Peyer's patch (tissue), 4 donors: ENCODE results near the gene LITAFD. TPM values are rescaled to one million over a fixed set of nuclear protein-coding genes. Genes with fewer than 3 reads are reported as not detected.

Experiments used
- DNase-seq, 3 donors: peaks; one replicate each; pipeline ENCODE4 v3.0.0-alpha.2; 2017 to 2019
- H3K27ac ChIP-seq, 4 donors: fragments of 200-600 bp; sonication (generic); one replicate each; pipeline ENCODE4 v1.5.1; 2016 to 2019
- H3K27me3 ChIP-seq, 2 donors: fragments of 200-600 bp; sonication (generic); one replicate each; pipeline ENCODE4 v1.5.1; 2019
- H3K36me3 ChIP-seq, 3 donors: fragments of 200-600 bp; sonication (generic); one replicate each; pipeline ENCODE4 v1.5.1; 2016 to 2019
- H3K4me1 ChIP-seq, 4 donors: fragments of 200-600 bp; sonication (generic); one replicate each; pipeline ENCODE4 v1.5.1; 2016 to 2019
- H3K4me3 ChIP-seq, 4 donors: fragments of 200-600 bp; sonication (generic); 1 replicate in 3 of 4; 2 replicates in 1 of 4; pipeline ENCODE4 v1.5.1; 2016 to 2019; ENCODE audit warnings: mild to moderate bottlenecking in 1 of 4
- H3K9me3 ChIP-seq, 4 donors: fragments of 200-600 bp; sonication (generic); one replicate each; pipeline ENCODE4 v1.5.1; 2016 to 2019; ENCODE audit warnings: mild to moderate bottlenecking in 1 of 4
- POLR2A ChIP-seq, 2 donors: fragments of 450-650 bp; IDR thresholded peaks; one replicate each; pipeline ENCODE4 v1.5.1; 2017; ENCODE audit warnings: antibody characterized with exemption in 2 of 2, mild to moderate bottlenecking in 2 of 2, moderate library complexity in 2 of 2
- total RNA-seq, 4 donors: library from RNA; depleted of rRNA; stranded (reverse); fragments of >200 nt; gene quantifications; one replicate each; pipeline ENCODE4 v1.1.0, GENCODE V29; 2016
- TF ChIP-seq, protein P1 (sequence below), 6 experiments: fragments of 450-650 bp in 4 of 6; fragments of 200-600 bp in 2 of 6; sonication (generic) in 1 of 6; IDR thresholded peaks; one replicate each; pipeline ENCODE4 v1.5.1; 2017 to 2019; ENCODE audit warnings: antibody characterized with exemption in 6 of 6, mild to moderate bottlenecking in 3 of 6, moderate library complexity in 1 of 6

The LITAFD gene
- total RNA-seq, 4 donors from 2014 or later: not detected

DNA sequence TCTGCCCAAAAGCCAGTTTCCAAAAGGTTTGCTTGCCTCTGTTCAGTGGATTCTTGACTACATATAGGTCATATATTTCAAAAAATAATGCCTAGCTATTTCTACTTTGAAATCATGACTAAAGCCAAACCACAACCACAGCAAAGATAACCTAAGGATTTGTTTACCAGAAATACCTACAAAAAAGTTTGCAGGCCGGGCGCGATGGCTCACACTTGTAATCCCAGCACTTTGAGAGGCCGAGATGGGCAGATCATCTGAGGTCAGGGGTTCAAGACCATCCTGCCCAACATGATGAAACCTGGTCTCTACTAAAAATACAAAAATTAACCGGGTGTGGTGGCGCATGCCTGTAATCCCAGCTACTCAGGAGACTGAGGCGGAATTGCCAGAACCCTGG is 28.5 kb upstream of the LITAFD start:
- no peak for TF ChIP-seq POLR2A (IDR thresholded peaks at IDR 0.05)
- TF ChIP-seq, protein P1, sequence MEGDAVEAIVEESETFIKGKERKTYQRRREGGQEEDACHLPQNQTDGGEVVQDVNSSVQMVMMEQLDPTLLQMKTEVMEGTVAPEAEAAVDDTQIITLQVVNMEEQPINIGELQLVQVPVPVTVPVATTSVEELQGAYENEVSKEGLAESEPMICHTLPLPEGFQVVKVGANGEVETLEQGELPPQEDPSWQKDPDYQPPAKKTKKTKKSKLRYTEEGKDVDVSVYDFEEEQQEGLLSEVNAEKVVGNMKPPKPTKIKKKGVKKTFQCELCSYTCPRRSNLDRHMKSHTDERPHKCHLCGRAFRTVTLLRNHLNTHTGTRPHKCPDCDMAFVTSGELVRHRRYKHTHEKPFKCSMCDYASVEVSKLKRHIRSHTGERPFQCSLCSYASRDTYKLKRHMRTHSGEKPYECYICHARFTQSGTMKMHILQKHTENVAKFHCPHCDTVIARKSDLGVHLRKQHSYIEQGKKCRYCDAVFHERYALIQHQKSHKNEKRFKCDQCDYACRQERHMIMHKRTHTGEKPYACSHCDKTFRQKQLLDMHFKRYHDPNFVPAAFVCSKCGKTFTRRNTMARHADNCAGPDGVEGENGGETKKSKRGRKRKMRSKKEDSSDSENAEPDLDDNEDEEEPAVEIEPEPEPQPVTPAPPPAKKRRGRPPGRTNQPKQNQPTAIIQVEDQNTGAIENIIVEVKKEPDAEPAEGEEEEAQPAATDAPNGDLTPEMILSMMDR (IDR thresholded peaks at IDR 0.05): no peak
- H3K27me3 ChIP-seq: no peaks in the 10 kb centered on the region
- DNase-seq: peak in 1 of 3 donors; percentile 12
- peaks cover 0 to 3% (median 0%) of the 10 kb centered on the region in 4 donors for H3K9me3 ChIP-seq
- peaks cover 0 to 4% (median 2%) of the 10 kb centered on the region in 4 donors for H3K4me1 ChIP-seq
- H3K36me3 ChIP-seq: peaks cover 0 to 65% (median 0%) of the 10 kb centered on the region in 3 donors
- H3K27ac ChIP-seq: no peak overlapping the region
- no peak overlapping the region for H3K4me3 ChIP-seq

DNA sequence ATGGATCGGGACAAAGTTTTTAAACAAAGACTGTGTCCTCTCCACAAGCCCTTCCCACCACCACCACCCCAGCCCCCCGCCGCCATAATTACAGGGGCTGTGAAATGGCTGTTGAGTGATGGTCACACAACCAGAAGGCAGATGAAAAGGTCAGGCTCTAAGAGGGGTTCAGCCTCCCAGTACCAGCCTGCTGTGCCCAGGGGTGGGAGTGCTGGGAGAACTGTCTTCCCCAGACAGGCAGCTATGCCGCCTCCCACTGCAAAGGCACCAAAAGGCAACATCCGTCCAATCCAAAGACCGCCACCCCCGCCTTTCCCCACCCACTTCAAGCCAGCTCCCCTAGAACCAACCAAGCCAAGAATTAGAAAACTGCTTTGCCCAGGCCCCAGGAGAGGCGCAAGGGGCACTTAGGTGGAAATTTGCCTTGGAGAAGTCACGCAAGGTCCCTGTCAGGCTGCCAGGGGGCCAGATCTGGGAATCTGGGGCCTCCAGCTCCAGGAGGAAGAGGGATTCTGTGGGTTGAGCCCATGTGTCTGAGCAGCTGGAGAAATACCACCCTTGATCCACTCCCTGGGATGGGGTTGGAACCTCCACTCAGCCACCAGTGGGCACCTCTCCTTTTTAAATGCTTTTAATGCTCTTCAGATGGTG is 27.7 kb upstream of the LITAFD start:
- Histone ChIP-seq H3K27ac (no peak overlapping the region), H3K27me3 (no peaks in the 10 kb centered on the region), H3K36me3 (peaks cover 0 to 65% (median 0%) of the 10 kb centered on the region in 3 donors), H3K4me3 (no peak overlapping the region), H3K4me1 (peaks cover 0 to 4% (median 2%) of the 10 kb centered on the region in 4 donors), H3K9me3 (no peaks in the 10 kb centered on the region)
- TF ChIP-seq POLR2A (IDR thresholded peaks at IDR 0.05): no peak
- TF ChIP-seq, protein P1 (IDR thresholded peaks at IDR 0.05): no peak
- peak in 1 of 3 donors; percentile 34 for DNase-seq

DNA sequence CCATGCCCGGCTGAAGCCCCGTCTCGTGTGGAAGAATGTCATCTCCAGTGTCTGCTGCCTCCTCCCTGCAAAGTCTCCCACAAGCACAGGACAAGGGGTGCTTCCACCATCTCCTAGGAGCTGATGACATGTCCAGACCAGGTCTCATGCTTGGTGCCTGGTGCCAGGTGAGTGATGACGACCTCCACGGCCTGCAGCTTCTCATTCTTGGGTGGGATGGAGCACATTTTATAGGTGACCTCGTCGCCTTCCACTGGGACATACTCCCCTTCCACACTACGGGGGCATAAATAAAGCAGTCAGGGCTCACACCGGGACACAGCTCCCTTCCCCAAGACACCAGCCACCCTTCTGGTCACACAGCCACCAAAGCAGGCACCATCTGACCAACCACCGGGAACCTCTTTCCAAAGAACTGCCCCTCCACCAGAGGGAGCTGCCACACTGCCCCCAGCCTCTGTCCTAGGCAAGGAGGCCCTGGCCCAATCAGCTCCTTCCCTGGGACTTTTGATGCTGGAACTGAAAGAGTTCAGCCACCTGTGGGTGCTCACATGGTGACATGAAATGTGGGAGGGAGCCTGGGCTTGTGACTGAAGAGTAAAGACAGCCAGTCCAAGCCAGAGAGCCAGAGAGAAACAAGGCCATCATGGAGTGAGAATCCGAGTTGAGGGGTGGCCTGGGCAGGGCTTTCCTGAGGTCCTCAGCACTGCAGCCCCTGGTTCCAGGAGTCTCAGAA is 26.9 kb upstream of the LITAFD start:
- H3K9me3 ChIP-seq: no peaks in the 10 kb centered on the region
- peak in 1 of 3 donors; percentile 43 for DNase-seq
- peaks cover 0 to 2% (median under 1%) of the 10 kb centered on the region in 4 donors for H3K4me1 ChIP-seq
- peaks cover 0 to 57% (median 0%) of the 10 kb centered on the region in 3 donors for H3K36me3 ChIP-seq
- no peaks in the 10 kb centered on the region for H3K27me3 ChIP-seq
- H3K27ac ChIP-seq: no peak overlapping the region
- TF ChIP-seq, protein P1 (IDR thresholded peaks at IDR 0.05): peak in 2 of 6 experiments; percentile 12 to 24
- TF ChIP-seq POLR2A (IDR thresholded peaks at IDR 0.05): no peak
- no peak overlapping the region for H3K4me3 ChIP-seq

DNA sequence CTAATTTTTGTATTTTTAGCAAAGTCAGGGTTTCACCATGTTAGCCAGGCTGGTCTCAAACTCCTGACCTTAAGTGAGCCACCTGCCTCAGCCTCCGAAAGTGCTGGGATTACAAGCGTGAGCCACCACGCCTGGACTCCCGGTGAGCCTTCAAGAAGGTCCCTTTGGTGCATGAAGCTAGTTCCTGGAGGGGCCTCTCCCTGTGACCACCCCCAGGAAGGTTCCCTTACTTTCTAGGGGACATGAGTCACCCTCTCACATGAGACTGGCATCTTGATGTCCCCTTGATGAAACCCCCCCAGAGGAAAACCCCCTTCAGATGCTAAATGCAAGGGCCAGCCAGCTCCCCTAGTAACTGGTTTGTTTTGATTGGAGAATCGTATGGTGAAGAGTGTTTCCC is 26.2 kb upstream of the LITAFD start:
- no peak overlapping the region for H3K27ac ChIP-seq
- peak in 1 of 3 donors; percentile 30 for DNase-seq
- peaks cover 0 to 52% (median 0%) of the 10 kb centered on the region in 3 donors for H3K36me3 ChIP-seq

More for the DNA sequence above, 26.2 kb upstream of the LITAFD start:
- no peak for TF ChIP-seq POLR2A (IDR thresholded peaks at IDR 0.05)
- TF ChIP-seq, protein P1 (IDR thresholded peaks at IDR 0.05): no peak
- Histone ChIP-seq H3K27me3 (no peaks in the 10 kb centered on the region), H3K4me1 (no peaks in the 10 kb centered on the region), H3K4me3 (no peak overlapping the region), H3K9me3 (no peaks in the 10 kb centered on the region)
